Stimulated activated memory B cell treated with anti-CD40 and anti-IgM and Interleukin-4, amounts not matched to agents 10 μg/mL and 1 μg/mL and 100 μg/mL, for 72 hours (primary cell): ENCODE data around the gene HECTD3.
"Not testable (repeated sequence)": the region's sequence is repeated elsewhere in the genome, so short reads cannot be mapped to it uniquely, and the experiment has no call there.

ENCODE experiments used
- ATAC-seq: fragments of 150-1000 bp; cut with Tn5 transposase; 2 replicates; pipeline ENCODE4 v1.10.0; 2021
- H3K27ac Mint-ChIP-seq: one replicate; pipeline ENCODE4 v1.8.0; 2022; ENCODE audit warnings: mild to moderate bottlenecking, mixed read lengths
- H3K27me3 Mint-ChIP-seq: one replicate; pipeline ENCODE4 v1.8.0; 2022; ENCODE audit warnings: mixed read lengths
- H3K36me3 Mint-ChIP-seq: one replicate; pipeline ENCODE4 v1.8.0; 2022; ENCODE audit warnings: mixed read lengths
- H3K4me1 Mint-ChIP-seq: one replicate; pipeline ENCODE4 v1.8.0; 2022; ENCODE audit warnings: mixed read lengths
- H3K4me3 Mint-ChIP-seq: one replicate; pipeline ENCODE4 v1.8.0; 2022; ENCODE audit warnings: mild to moderate bottlenecking, moderate library complexity, mixed read lengths
- H3K9me3 Mint-ChIP-seq: one replicate; pipeline ENCODE4 v1.8.0; 2022; ENCODE audit warnings: mixed read lengths

The HECTD3 gene

DNA sequence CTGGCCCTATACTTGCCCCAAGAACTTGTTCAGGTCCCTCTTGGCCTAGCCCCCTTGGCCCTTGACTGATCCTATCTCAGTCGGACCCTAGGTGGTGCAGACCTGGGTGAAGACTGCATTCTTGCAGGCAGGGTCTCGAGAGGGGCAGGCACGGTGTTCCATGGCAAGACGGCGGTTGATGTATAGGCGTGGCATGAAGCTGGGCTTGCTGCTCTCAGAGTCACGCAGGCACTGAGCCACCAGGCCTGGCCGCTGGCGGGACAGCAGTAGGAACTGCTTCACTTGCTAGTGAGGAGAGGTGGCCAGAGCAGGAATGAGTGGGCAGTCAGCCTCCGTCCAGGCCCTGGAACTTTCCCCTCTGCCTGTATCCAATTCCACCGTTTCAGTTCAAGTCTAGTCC lies 3.8 kb downstream of the HECTD3 start:
- Mint-ChIP-seq H3K27me3 (no peaks in the 10 kb centered on the region), H3K4me3 (no peak overlapping the region), H3K4me1 (peaks cover 29% of the 10 kb centered on the region), H3K27ac (no peak overlapping the region), H3K36me3 (peaks cover 54% of the 10 kb centered on the region), H3K9me3 (no peaks in the 10 kb centered on the region)
- ATAC-seq: no peak

DNA sequence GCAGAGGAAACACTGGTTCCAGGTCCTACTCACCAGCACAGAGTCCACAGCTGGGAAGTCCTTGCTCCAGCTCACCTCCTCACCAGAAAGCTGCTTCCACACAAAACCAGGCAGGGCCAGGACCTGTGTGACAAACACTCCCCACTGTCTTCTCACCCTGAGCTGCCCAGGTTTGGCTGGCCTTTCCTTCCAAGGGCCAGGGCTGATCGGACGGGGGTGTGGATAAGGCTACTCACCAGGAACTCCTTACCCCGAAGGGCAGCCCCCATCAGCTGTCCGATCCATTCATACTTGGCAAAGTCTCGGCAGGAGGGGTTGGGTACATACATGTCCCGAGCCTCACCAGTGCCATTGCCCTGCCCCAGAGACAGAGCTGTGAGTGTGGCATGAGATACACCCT lies 5.4 kb downstream of the HECTD3 start:
- no peak overlapping the region for H3K27ac Mint-ChIP-seq
- H3K27me3 Mint-ChIP-seq: no peaks in the 10 kb centered on the region
- H3K9me3 Mint-ChIP-seq: no peaks in the 10 kb centered on the region
- peaks cover 22% of the 10 kb centered on the region for H3K4me1 Mint-ChIP-seq
- no peak for ATAC-seq
- peaks cover 65% of the 10 kb centered on the region for H3K36me3 Mint-ChIP-seq
- no peak overlapping the region for H3K4me3 Mint-ChIP-seq

DNA sequence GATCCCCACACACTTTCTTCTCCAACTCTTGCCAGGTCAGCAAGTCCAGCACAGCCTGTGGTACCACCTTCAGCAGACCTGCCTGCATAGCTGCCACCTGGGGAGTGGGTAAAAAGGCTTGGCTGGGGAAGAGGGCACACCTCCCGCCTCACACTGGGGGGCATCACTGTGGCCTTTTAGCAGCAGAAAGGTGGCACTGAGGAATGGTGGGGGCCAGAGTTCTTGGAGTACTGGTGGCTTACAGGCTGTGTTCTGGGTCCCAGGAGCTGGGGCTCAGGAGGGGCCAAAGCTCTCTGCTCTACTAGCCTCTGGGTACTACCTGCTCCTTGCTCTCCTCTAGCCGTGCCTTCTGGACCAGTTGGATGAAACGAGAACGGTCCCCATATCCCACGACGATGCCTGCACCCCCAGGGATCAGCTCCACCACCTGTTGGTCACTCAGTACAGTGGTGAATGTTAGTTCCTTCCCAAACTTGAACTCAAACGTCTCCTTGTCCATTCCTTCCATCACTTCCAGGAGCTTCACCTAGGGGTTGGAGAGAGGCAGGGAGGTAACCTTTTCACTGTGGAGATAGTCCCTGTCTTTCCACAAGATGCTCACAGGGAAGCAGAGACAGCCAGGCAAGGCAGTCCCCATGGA lies 6.7 kb downstream of the HECTD3 start:
- H3K9me3 Mint-ChIP-seq: no peaks in the 10 kb centered on the region
- no peak for ATAC-seq
- no peaks in the 10 kb centered on the region for H3K27me3 Mint-ChIP-seq
- no peak overlapping the region for H3K27ac Mint-ChIP-seq
- peaks cover 66% of the 10 kb centered on the region for H3K36me3 Mint-ChIP-seq
- H3K4me1 Mint-ChIP-seq: peaks cover 13% of the 10 kb centered on the region
- H3K4me3 Mint-ChIP-seq: no peak overlapping the region

DNA sequence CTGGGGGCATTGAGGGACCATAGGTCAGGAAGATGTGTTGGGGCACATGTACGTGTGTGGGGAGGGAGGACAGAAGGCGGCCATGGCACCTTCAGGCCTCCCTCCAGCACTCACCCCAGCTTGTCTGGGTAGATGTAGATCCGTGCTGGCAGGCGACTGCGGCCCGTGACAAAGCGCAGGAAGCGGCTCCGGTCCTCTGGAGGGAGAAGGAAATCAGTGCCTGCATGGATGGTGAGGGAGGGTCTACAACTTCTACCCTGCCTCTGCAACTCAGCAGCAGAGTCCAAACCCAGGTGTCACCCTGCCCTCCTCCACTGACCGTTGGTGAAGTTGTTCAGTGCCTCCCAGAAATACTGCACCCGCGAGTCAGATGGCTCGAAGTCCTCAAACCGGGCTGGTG lies 7.4 kb downstream of the HECTD3 start:
- Mint-ChIP-seq H3K4me1 (peaks cover 8% of the 10 kb centered on the region), H3K36me3 (peaks cover 60% of the 10 kb centered on the region), H3K27ac (no peak overlapping the region), H3K9me3 (no peaks in the 10 kb centered on the region), H3K27me3 (no peaks in the 10 kb centered on the region), H3K4me3 (no peak overlapping the region)
- ATAC-seq: no peak

DNA sequence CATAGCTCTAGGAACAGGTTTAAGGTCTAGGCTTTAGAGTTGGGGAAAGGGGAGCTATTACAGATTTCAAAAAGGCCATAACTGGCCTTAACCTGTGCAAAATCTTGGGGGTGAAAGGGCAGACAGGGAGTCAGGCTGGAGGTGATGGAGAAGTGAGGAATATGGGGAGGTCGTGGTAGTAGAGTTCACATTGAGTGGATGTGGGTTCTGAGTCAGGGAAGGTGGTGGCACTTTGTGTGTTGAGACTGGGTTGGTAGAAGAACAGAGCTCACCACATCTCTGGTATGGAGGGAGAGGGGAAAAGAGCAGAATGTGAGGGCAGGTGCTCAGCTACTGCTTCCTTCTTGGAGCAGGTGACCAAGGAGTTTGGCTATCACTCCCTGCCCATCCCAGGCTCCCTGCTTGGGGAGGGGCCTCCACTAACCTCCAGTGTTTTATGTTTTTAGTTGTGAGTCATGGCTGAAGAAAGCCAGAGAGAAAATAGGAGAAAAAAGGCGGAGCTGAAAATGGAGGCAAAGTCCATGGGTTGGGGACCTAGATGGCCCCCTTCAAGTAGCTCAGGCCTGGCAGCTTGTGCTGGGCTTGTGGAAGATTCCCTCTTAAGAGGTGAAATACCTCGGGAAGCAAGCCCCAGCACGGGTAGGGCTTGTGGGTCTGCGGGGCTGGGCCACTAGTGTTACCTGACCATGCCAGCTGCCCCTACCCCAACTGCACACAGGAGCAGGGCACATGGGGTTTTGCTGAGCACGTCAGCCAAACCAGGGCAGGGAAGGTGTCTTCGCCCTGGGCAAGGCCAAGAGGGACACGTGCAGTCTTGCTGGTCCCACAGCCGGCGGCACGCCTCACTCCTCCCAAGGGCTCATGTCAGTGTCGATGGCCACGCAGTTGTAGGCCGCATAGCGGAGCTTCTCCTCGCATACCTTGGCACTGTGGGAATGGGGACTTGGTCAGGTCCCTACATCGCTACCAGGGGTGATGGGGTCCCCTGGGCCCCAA lies 8.2 kb downstream of the HECTD3 start:
- ATAC-seq: no peak
- Mint-ChIP-seq H3K4me1 (peaks cover 8% of the 10 kb centered on the region), H3K27me3 (no peaks in the 10 kb centered on the region), H3K27ac (peak overlapping the region; percentile 3), H3K9me3 (no peaks in the 10 kb centered on the region), H3K4me3 (no peak overlapping the region), H3K36me3 (peaks cover 56% of the 10 kb centered on the region)

DNA sequence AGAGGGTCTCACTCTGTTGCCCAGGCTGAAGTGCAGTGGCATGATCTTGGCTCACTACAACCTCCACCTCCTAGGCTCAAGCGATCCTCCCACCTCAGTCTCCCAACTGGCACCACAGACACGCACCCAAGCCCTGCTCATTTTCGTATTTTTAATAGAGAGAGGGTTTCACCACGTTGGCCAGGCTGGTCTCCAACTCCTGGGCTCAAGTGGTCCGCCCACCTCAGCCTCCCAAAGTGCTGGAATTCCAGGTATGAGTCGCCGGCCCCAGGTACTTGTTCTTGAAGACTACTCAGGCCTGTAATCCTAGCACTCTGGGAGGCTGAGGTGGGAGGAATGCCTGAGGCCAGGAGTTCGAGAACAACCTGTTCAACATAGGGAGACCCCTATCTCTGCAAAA lies 9.5 kb downstream of the HECTD3 start:
- peaks cover 51% of the 10 kb centered on the region for H3K36me3 Mint-ChIP-seq
- H3K4me1 Mint-ChIP-seq, H3K4me3 Mint-ChIP-seq, H3K9me3 Mint-ChIP-seq, H3K27ac Mint-ChIP-seq, ATAC-seq, H3K27me3 Mint-ChIP-seq: not testable (repeated sequence)

DNA sequence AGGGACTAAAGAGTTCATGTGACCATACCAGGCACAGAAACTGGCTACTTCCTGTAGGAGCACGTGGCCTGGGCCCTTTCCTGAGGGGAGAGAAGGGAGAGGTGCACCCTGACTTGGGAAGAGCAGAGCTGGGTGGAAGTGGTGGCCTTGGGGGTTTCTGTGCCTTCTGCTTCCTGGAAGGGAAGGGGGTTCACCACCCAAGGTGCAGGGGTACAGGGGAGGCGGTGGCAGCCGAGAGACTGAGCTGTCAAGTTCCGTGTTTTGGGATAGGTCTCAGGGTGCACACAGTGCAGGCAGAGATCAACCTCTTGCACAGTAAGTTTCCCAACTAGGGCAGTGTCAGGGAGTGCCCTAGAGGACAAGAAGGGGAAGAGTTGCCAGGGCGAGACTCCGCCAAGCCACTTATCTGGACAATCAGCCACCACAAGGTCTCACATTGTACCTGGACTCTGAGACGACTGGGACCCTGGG lies 10.1 kb downstream of the HECTD3 start:
- peaks cover 8% of the 10 kb centered on the region for H3K4me1 Mint-ChIP-seq
- H3K4me3 Mint-ChIP-seq: no peak overlapping the region

DNA sequence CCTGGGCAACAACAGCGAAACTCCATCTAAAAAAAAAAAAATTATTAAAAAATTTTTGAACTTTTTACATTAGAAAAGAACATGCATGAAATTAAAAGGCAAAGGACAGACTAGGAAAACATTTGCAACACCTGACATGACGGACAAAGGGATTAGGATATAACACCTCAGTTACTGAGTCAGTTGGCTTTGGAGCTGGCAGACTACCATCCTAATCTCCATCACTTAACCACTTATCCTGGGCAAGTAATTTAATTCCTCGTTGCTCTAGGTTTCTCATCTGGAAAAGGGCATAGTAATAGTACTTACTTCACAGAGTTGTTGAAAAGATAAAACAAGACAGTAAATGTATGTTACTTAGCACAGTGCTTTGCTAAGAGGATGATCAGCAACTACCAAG lies 11.9 kb downstream of the HECTD3 start:
- Mint-ChIP-seq H3K4me1 (peaks cover 8% of the 10 kb centered on the region), H3K9me3 (no peaks in the 10 kb centered on the region), H3K4me3 (no peak overlapping the region), H3K27me3 (no peaks in the 10 kb centered on the region), H3K36me3 (peaks cover 32% of the 10 kb centered on the region), H3K27ac (no peak overlapping the region)
- ATAC-seq: no peak

More for the DNA sequence above, 10.1 kb downstream of the HECTD3 start:
- Mint-ChIP-seq H3K9me3 (no peaks in the 10 kb centered on the region), H3K36me3 (peaks cover 50% of the 10 kb centered on the region), H3K27me3 (no peaks in the 10 kb centered on the region), H3K27ac (peak overlapping the region; percentile 42)
- ATAC-seq: no peak

DNA sequence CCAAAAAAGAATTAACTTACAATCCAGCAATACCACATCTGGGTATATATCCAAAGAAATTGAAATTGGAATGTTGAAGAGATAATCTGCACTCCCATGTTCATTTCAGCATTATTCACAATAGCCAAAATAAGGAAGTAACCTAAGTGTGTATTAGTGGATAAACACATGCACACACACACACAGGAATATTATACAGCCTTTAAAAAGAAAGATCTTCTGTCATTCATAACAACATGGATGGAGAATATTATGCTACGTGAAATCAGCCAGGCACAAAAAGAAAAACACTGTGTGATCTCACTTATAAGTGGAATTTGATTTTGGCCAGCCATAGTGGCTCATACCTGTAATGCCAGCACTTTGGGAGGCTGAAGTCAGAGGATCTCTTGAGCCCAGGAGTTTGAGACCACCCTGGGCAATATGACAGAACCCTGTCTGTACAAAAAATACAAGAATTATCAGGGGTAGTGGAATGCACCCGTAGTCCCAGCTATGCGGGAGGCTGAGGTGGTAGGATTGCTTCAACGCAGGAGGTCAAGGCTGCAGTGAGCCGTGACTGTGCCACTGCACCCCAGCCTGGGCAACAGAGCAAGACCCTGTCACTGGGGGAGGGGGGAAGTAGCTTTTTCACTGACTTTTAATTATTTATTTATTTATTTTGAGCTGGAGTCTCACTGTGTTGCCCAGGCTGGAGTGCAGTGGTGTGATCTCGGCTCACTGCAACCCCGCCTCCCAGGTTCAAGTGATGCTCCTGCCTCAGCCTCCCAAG lies 15.5 kb downstream of the HECTD3 start:
- Mint-ChIP-seq H3K27me3 (no peaks in the 10 kb centered on the region), H3K4me3 (no peak overlapping the region), H3K9me3 (no peaks in the 10 kb centered on the region), H3K4me1 (peaks cover 2% of the 10 kb centered on the region), H3K27ac (no peak overlapping the region), H3K36me3 (peaks cover under 1% of the 10 kb centered on the region)
- ATAC-seq: no peak

DNA sequence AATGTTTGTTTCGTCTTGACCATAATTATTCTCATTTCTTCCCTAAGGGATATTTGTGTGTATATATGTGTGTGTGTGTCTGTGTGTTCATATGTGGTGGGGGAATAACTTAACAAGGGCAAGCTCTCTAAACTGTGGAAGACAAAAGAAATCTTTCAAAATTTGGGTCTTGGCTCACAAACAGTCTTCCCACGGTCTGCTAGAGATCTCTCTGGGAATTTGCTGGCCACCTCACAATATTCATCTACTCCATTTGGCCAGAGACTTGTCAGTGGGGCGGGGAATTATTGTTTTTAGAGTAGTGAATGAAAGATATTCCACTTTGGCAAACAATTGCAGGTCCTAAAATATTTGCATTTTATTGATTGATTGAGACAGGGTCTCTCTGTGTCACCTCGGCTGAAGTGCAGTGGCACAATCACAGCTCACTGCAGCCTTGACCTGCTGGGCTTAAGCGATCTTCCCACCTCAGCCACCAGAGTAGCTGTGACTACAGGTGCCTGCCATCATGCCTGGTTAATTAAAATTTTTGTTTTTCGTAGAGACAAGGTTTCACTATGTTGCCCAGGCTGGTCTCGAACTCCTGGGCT lies 16.7 kb downstream of the HECTD3 start:
- Mint-ChIP-seq H3K27ac (no peak overlapping the region), H3K9me3 (no peaks in the 10 kb centered on the region), H3K4me3 (no peak overlapping the region), H3K36me3 (no peaks in the 10 kb centered on the region), H3K27me3 (no peaks in the 10 kb centered on the region), H3K4me1 (no peaks in the 10 kb centered on the region)
- no peak for ATAC-seq

DNA sequence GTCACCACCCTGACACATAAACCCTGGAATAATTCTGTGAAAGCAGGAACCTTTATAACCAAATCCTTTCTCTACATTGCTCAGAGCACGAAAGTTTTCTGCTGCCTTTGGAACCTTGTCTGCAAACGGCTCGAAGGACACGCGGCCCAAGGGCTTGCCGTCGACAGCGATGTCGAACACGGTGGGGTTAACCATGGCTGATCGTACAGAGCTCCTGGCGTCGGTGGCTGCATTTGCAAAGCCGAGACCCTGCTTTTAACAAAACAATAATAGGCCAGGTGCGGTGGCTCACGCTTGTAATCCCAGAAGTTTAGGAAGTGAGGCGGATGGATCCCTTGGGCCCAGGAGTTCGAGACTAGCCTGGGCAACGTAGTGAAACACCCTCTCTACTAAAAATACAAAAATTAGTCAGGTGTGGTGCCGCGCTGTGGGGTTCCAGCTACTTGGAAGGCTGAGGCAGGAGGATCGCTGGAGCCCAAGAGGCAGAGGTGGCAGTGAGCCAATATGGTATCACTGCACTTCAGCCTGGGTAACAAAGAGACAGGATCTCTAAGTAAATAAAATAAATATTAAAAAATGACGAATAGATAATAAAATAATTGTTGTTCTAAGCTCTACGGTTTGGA lies 22.5 kb downstream of the HECTD3 start:
- no peak for ATAC-seq
- H3K4me3 Mint-ChIP-seq: no peak overlapping the region
- peaks cover 18% of the 10 kb centered on the region for H3K4me1 Mint-ChIP-seq

DNA sequence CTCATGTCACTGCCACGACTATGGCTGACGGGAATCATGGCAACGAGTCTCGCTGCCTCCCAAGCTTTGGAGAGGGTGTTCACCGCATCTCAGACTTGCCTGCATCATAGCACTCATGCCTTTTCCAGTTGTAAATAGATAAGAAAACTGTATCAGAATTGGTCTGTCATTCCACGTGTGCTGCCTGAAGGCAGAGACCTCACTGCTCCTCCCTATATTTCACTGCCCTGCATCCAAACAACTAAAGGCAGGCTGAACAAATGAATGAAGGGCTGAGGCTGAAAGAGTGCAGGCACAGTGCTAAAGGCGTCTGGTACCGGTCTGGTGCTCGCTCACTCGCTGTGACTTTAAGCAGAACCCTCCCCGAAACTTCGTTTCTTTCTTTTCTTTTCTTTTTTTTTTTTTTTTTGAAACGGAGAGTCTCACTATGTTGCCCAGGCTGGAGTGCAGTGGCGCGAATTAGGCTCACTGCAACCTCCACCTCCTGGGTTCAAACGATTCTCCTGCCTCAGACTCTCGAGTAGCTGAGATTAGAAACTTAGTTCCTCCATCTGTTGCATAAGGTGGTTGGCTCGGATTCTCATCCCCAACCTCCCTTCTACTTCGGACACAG lies 25.3 kb downstream of the HECTD3 start:
- H3K4me1 Mint-ChIP-seq: peaks cover 18% of the 10 kb centered on the region
- H3K4me3 Mint-ChIP-seq: peak overlapping the region; percentile 94
- H3K27ac Mint-ChIP-seq: peak overlapping the region; percentile 85
- peak; percentile 1 for ATAC-seq
- no peaks in the 10 kb centered on the region for H3K27me3 Mint-ChIP-seq
- H3K36me3 Mint-ChIP-seq: peaks cover 6% of the 10 kb centered on the region
- H3K9me3 Mint-ChIP-seq: no peaks in the 10 kb centered on the region

More for the DNA sequence above, 22.5 kb downstream of the HECTD3 start:
- Mint-ChIP-seq H3K9me3 (no peaks in the 10 kb centered on the region), H3K27me3 (no peaks in the 10 kb centered on the region), H3K27ac (no peak overlapping the region), H3K36me3 (no peaks in the 10 kb centered on the region)

DNA sequence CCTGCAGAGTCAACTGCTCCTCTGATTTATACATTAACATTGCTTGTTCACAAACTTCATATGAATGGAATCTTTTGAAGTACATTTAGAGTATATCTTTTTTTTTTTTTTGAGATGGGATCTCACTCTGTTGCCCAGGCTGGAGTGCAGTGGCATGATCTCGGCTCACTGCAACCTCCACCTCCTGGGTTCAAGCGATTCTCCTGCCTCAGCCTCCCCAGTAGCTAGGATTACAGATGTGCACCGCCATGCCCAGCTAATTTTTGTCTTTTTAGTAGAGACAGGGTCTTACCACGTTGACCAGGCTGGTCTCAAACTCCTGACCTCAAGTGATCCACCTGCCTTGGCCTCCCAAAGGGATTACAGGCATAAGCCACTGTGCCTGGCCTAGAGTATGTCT lies 33.8 kb downstream of the HECTD3 start:
- ATAC-seq, H3K27ac Mint-ChIP-seq, H3K4me3 Mint-ChIP-seq, H3K27me3 Mint-ChIP-seq: not testable (repeated sequence)
- Mint-ChIP-seq H3K9me3 (peaks cover 13% of the 10 kb centered on the region), H3K4me1 (peaks cover 15% of the 10 kb centered on the region), H3K36me3 (peaks cover 75% of the 10 kb centered on the region)

DNA sequence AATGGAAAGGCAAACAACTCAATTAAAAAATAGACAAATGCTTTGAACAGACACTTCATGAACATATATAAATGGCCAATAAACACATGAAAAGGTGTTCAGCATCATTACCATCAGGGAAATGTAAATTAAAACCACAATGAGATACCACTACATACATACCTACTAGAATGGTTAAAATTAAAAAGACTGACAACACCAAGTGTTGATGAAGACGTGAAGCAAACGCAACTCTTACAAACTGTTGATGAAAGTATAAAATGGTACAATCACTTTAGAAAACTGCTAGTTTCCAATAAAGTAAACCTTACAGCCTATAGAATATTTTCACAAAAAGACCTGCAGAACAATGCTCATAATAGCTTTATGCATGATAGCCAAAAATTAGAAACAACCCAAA lies 34.9 kb downstream of the HECTD3 start:
- Mint-ChIP-seq H3K36me3 (peaks cover 73% of the 10 kb centered on the region), H3K27ac (no peak overlapping the region), H3K4me3 (no peak overlapping the region), H3K4me1 (peaks cover 15% of the 10 kb centered on the region), H3K27me3 (no peaks in the 10 kb centered on the region), H3K9me3 (peaks cover 13% of the 10 kb centered on the region)
- ATAC-seq: no peak
